Caco-2 (cell line): ENCODE measurements around the gene CHAC1. TPM values are rescaled to one million over a fixed set of nuclear protein-coding genes. Genes with fewer than 3 reads are reported as not detected.

ENCODE experiments used
- BruUV-seq: library from RNA; stranded (reverse); fragments of 400-500 nt; replicated peaks from 2 replicates; lab custom pipeline; 2021; lab: Mats Ljungman, UMichigan
- CTCF ChIA-PET: fragments of 300-600 bp; sonication (Branson Sonifier 250); formaldehyde crosslinking; loops from one replicate; lab custom pipeline; 2022; ENCODE audit warnings: antibody characterized with exemption; lab: Charles Lee
- POLR2A ChIA-PET: fragments of 300-600 bp; sonication (Branson Sonifier 250); formaldehyde crosslinking; loops from one replicate; lab custom pipeline; 2022; ENCODE audit warnings: antibody characterized with exemption; lab: Charles Lee
- DNase-seq, 2 experiments: peaks; one replicate each; pipeline versions ENCODE4 v3.0.0 to v3.0.0-alpha.2; 2020 to 2022
- H3K27me3 ChIP-seq: replicated peaks from 2 replicates; pipeline ENCODE4 v1.6.0; 2011; ENCODE audit warnings: low read length; ENCODE audit not compliant: control insufficient read depth, insufficient read depth
- H3K36me3 ChIP-seq: 2 replicates; pipeline ENCODE4 v1.5.1; 2011; ENCODE audit warnings: low read length; ENCODE audit not compliant: control insufficient read depth, insufficient read depth
- H3K4me1 ChIP-seq: fragments of 250-450 bp; sonication (Bioruptor Pico); 2 replicates; pipeline ENCODE4 v1.5.1; 2020; ENCODE audit warnings: mild to moderate bottlenecking
- H3K4me3 ChIP-seq: 2 replicates; pipeline ENCODE4 v1.5.1; 2011; ENCODE audit warnings: low read depth, mild to moderate bottlenecking, control low read depth, low read length
- H3K9me3 ChIP-seq: fragments of 250-450 bp; sonication (Bioruptor Pico); 2 replicates; pipeline ENCODE4 v1.5.1; 2020; ENCODE audit warnings: mild to moderate bottlenecking, moderate library complexity
- H3K27ac Mint-ChIP-seq: one replicate; pipeline ENCODE4 v1.8.0; 2022; ENCODE audit warnings: mixed read lengths; ENCODE audit not compliant: unreplicated experiment
- H3K27me3 Mint-ChIP-seq: one replicate; pipeline ENCODE4 v1.8.0; 2022; ENCODE audit warnings: mixed read lengths; ENCODE audit not compliant: insufficient read depth, unreplicated experiment
- H3K36me3 Mint-ChIP-seq: one replicate; pipeline ENCODE4 v1.8.0; 2022; ENCODE audit warnings: mild to moderate bottlenecking, mixed read lengths; ENCODE audit not compliant: insufficient read depth, unreplicated experiment
- H3K4me1 Mint-ChIP-seq: one replicate; pipeline ENCODE4 v1.8.0; 2022; ENCODE audit warnings: low read depth, mixed read lengths; ENCODE audit not compliant: unreplicated experiment
- H3K4me3 Mint-ChIP-seq: one replicate; pipeline ENCODE4 v1.8.0; 2022; ENCODE audit warnings: mild to moderate bottlenecking, moderate library complexity, mixed read lengths; ENCODE audit not compliant: unreplicated experiment
- H3K9me3 Mint-ChIP-seq: one replicate; pipeline ENCODE4 v1.8.0; 2022; ENCODE audit warnings: mixed read lengths; ENCODE audit not compliant: unreplicated experiment
- CTCF ChIP-seq, 2 experiments: fragments of 200-600 bp in 1 of 2; IDR thresholded peaks; 1 replicate in 1 of 2; 2 replicates in 1 of 2; pipeline versions ENCODE4 v1.5.1 to v1.8.0; 2011 to 2022; ENCODE audit warnings: antibody characterized with exemption in 1 of 2, control low read depth in 1 of 2, inconsistent platforms in 1 of 2, low read depth in 1 of 2, low read length in 1 of 2, mild to moderate bottlenecking in 1 of 2, moderate library complexity in 1 of 2; ENCODE audit not compliant: insufficient read depth in 1 of 2, severe bottlenecking in 1 of 2, unreplicated experiment in 1 of 2
- intact Hi-C: fragments of 100-400 bp; cut with micrococcal nuclease; formaldehyde crosslinking; loops from one replicate; pipeline ENCODE4 v1.10.0; 2022; ENCODE audit not compliant: unreplicated experiment
- total RNA-seq: library from RNA; stranded (reverse); gene quantifications from 2 replicates; pipeline ENCODE4 v1.2.3, GENCODE V29; 2022

The CHAC1 gene
- total RNA-seq, 1 experiment from 2014 or later, result 55.8 TPM

- Mint-ChIP-seq H3K36me3 (peaks cover 12% of the 10 kb centered on the region), H3K27me3 (no peaks in the 10 kb centered on the region), H3K27ac (peak overlapping the region; percentile 88), H3K4me1 (peaks cover 35% of the 10 kb centered on the region), H3K9me3 (no peaks in the 10 kb centered on the region), H3K4me3 (peak overlapping the region; percentile 84)
- H3K4me1 ChIP-seq, result peaks cover 34% of the 10 kb centered on the region
- no peaks in the 10 kb centered on the region for H3K27me3 ChIP-seq
- intact Hi-C loops, result no loop called here
- ChIA-PET CTCF (interaction anchor here (0.5 to 2.2 kb wide), 33 partner anchors 9 to 519 kb away, joined by 3 to 56 read pairs (median 4); partner anchors contain the start of genes CHAC1, CHP1, EXD1 and RAD51), POLR2A (interaction anchor here (0.6 to 1.9 kb wide), 6 partner anchors 11 to 353 kb away, joined by 3 to 21 read pairs (median 7); partner anchors contain the start of genes CHAC1 and VPS18)
- BruUV-seq, result TSS peak; percentile 40
- H3K36me3 ChIP-seq, result peaks cover 2% of the 10 kb centered on the region
- TF ChIP-seq CTCF (IDR thresholded peaks at IDR 0.05; ENCODE audit: insufficient read depth in 1 of 2, low read depth in 1 of 2, low read length in 1 of 2, severe bottlenecking in 1 of 2, unreplicated experiment in 1 of 2), result peak; percentile 77 to 97
- H3K4me3 ChIP-seq, result peak overlapping the region; percentile 65
- H3K9me3 ChIP-seq, result no peaks in the 10 kb centered on the region
- peak; percentile 80 to 88 for DNase-seq
These were observed 22.6 kb upstream of the CHAC1 start for GRCh38 chr15:40930430-40931299.

DNA sequence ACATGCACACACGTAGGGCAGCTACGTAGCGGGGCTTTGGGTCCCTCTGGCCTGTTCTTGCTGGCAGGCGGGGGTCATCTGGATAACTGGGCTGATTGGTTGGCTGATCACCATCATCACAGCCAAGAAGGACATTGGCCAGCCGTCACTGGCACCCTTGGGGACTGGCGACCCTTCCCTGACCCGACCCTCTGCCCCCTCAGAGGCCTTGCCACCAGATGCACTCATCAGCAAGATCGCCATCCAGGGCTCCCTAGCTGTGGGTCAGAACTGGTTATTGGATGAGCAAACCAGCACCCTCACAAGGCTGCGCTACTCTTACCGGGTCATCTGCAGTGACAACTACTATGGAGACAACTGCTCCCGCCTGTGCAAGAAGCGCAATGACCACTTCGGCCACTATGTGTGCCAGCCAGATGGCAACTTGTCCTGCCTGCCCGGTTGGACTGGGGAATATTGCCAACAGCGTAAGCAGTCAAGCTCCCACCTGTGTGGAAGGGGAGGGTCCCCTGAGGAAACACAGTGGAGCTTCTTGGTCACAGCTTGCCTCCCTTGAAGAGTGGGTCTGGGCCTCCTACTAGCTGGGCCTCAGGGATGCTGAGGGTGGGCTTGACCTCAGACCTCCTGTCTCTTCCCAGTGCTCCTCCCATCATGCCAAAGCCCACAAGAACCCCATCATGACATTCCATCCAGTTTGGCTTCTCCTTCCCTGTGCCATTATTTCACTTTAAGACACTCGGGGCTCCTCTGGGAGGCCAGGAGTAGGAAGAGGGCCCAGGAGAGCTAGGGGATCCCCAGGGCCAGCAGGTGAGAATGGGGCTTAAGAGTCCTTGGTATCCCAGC lies 21.8 kb upstream of the CHAC1 start:
- POLR2A ChIA-PET, result interaction anchor here (1.7 kb wide), 1 partner anchor 21 kb away, joined by 8 read pairs; the partner anchor contains the start of gene CHAC1
- Mint-ChIP-seq H3K4me3 (peak overlapping the region; percentile 84), H3K9me3 (no peaks in the 10 kb centered on the region), H3K4me1 (peaks cover 35% of the 10 kb centered on the region), H3K36me3 (peaks cover 12% of the 10 kb centered on the region), H3K27me3 (no peaks in the 10 kb centered on the region), H3K27ac (no peak overlapping the region)
- Histone ChIP-seq H3K36me3 (peaks cover 2% of the 10 kb centered on the region), H3K9me3 (no peaks in the 10 kb centered on the region), H3K4me1 (peaks cover 34% of the 10 kb centered on the region), H3K4me3 (peak overlapping the region; percentile 65), H3K27me3 (no peaks in the 10 kb centered on the region)
- intact Hi-C loops, result loop anchor here (1.0 kb wide), 1 partner anchor 10 kb away; no protein-coding TSS in a partner anchor
- BruUV-seq, result no TSS peak
- CTCF ChIA-PET, result interaction anchor here (1.1 to 2.2 kb wide), 10 partner anchors 10 to 87 kb away, joined by 4 to 56 read pairs (median 13); partner anchors contain the start of gene CHAC1
- no peak for TF ChIP-seq CTCF (IDR thresholded peaks at IDR 0.05; ENCODE audit: insufficient read depth in 1 of 2, low read depth in 1 of 2, low read length in 1 of 2, severe bottlenecking in 1 of 2, unreplicated experiment in 1 of 2)
- no peak for DNase-seq
